H1 (cell line): ENCODE results near the gene THRB. TPM values are rescaled to one million over a fixed set of nuclear protein-coding genes. Genes with fewer than 3 reads are reported as not detected.

Experiments
- CTCF ChIA-PET: fragments of 300-600 bp; sonication (Branson Sonifier 250); formaldehyde crosslinking; loops from one replicate; lab custom pipeline; 2021; ENCODE audit not compliant: partially characterized antibody; lab: Charles Lee
- POLR2A ChIA-PET: fragments of 300-600 bp; sonication (Branson Sonifier 250); formaldehyde crosslinking; loops from one replicate; lab custom pipeline; 2021; ENCODE audit warnings: inconsistent platforms; ENCODE audit not compliant: partially characterized antibody; lab: Charles Lee
- DNase-seq, 2 experiments: peaks; one replicate each; pipeline versions ENCODE4 v3.0.0 to v3.0.0-alpha.2; 2010 to 2022; ENCODE audit warnings: low spot score in 2 of 2, low read depth in 1 of 2, mixed read lengths in 1 of 2
- FAIRE-seq: peaks from 2 replicates; lab custom pipeline; 2011; peaks lifted over from hg19 to GRCh38; lab: Jason Lieb, UNC
- H2AFZ ChIP-seq: 2 replicates; pipeline ENCODE4 v1.8.1; 2012; ENCODE audit warnings: low read length, inconsistent platforms
- H2AK5ac ChIP-seq: 2 replicates; pipeline ENCODE4 v1.6.1; 2013; ENCODE audit warnings: low read depth, low read length
- H2BK120ac ChIP-seq: replicated peaks from 2 replicates; pipeline ENCODE3; 2013; ENCODE audit warnings: low read depth, low read length, inconsistent platforms
- H2BK12ac ChIP-seq: 2 replicates; pipeline ENCODE4 v1.6.1; 2013; ENCODE audit warnings: low read depth, low read length
- H2BK15ac ChIP-seq: 2 replicates; pipeline ENCODE4 v1.6.1; 2013; ENCODE audit warnings: low read length
- H2BK20ac ChIP-seq: 2 replicates; pipeline ENCODE4 v1.6.1; 2013; ENCODE audit warnings: low read length
- H2BK5ac ChIP-seq: 2 replicates; pipeline ENCODE4 v1.6.1; 2013; ENCODE audit warnings: low read depth, low read length
- H3K14ac ChIP-seq: 2 replicates; pipeline ENCODE4 v1.6.1; 2013; ENCODE audit warnings: inconsistent platforms; ENCODE audit not compliant: insufficient read length
- H3K18ac ChIP-seq: 2 replicates; pipeline ENCODE4 v1.6.1; 2013; ENCODE audit warnings: low read length; ENCODE audit errors: extremely low read depth
- H3K23ac ChIP-seq: 2 replicates; pipeline ENCODE4 v1.6.1; 2013; ENCODE audit warnings: inconsistent platforms; ENCODE audit not compliant: insufficient read length
- H3K23me2 ChIP-seq: 2 replicates; pipeline ENCODE4 v1.6.1; 2013; ENCODE audit warnings: low read depth, low read length
- H3K27ac ChIP-seq: 2 replicates; pipeline ENCODE4 v1.6.1; 2011; ENCODE audit warnings: low read depth, low read length, inconsistent platforms
- H3K27me3 ChIP-seq, 4 experiments: replicated peaks in 1 of 4; 1 replicate in 1 of 4; 2 replicates in 3 of 4; pipeline versions ENCODE4 v1.6.1 to v1.8.1; 2011 to 2013; ENCODE audit warnings: low read length in 3 of 4, mild to moderate bottlenecking in 3 of 4, inconsistent platforms in 2 of 4, mixed read lengths in 2 of 4, moderate library complexity in 1 of 4; ENCODE audit not compliant: control insufficient read depth in 3 of 4, insufficient read depth in 3 of 4; ENCODE audit errors: extremely low read depth in 1 of 4
- H3K36me3 ChIP-seq, 4 experiments: 2 replicates each; pipeline versions ENCODE4 v1.6.1 to v1.8.1; 2011 to 2013; ENCODE audit warnings: mild to moderate bottlenecking in 4 of 4, low read length in 3 of 4, moderate library complexity in 2 of 4, control low read depth in 1 of 4, inconsistent platforms in 1 of 4; ENCODE audit not compliant: insufficient read depth in 4 of 4, control insufficient read depth in 2 of 4
- H3K4ac ChIP-seq: replicated peaks from 2 replicates; pipeline ENCODE3; 2013; ENCODE audit warnings: low read length, low read depth, mixed read lengths, inconsistent platforms; ENCODE audit not compliant: insufficient read length
- H3K4me1 ChIP-seq, 4 experiments: replicated peaks in 1 of 4; 1 replicate in 1 of 4; 2 replicates in 3 of 4; pipeline versions ENCODE4 v1.6.1 to v1.8.1; 2011 to 2013; ENCODE audit warnings: low read length in 3 of 4, inconsistent platforms in 2 of 4, mixed read lengths in 1 of 4; ENCODE audit not compliant: insufficient read depth in 4 of 4, control insufficient read depth in 3 of 4
- H3K4me2 ChIP-seq, 2 experiments: 2 replicates each; pipeline versions ENCODE4 v1.6.1 to v1.8.1; 2011 to 2013; ENCODE audit warnings: low read depth in 2 of 2, low read length in 2 of 2, control low read depth in 1 of 2, inconsistent platforms in 1 of 2, mild to moderate bottlenecking in 1 of 2; ENCODE audit not compliant: insufficient read depth in 1 of 2
- H3K4me3 ChIP-seq, 4 experiments: fragments of 200-600, 300-600 bp in 1 of 4; sonication (generic), shearing (Covaris generic), sonication (Bioruptor Twin) in 1 of 4; 2 replicates each; pipeline versions ENCODE4 v1.5.1 to v1.8.1; 2011 to 2016; ENCODE audit warnings: low read length in 4 of 4, low read depth in 3 of 4, control low read depth in 2 of 4, inconsistent platforms in 2 of 4, mild to moderate bottlenecking in 2 of 4, mixed read lengths in 1 of 4, moderate library complexity in 1 of 4; ENCODE audit not compliant: insufficient read depth in 2 of 4; ENCODE audit errors: extremely low read depth in 1 of 4
- H3K56ac ChIP-seq: replicated peaks from 2 replicates; pipeline ENCODE3; 2013; ENCODE audit warnings: low read depth, mild to moderate bottlenecking, mixed read lengths, low read length, inconsistent platforms; ENCODE audit not compliant: insufficient read length
- H3K79me1 ChIP-seq: 2 replicates; pipeline ENCODE4 v1.6.1; 2013; ENCODE audit warnings: low read depth, low read length, control low read depth
- H3K79me2 ChIP-seq, 2 experiments: 2 replicates each; pipeline versions ENCODE4 v1.6.1 to v1.8.1; 2012 to 2013; ENCODE audit warnings: low read length in 2 of 2, mild to moderate bottlenecking in 2 of 2, inconsistent platforms in 1 of 2; ENCODE audit not compliant: insufficient read depth in 2 of 2, control insufficient read depth in 1 of 2
- H3K9ac ChIP-seq, 4 experiments: replicated peaks in 1 of 4; 1 replicate in 1 of 4; 2 replicates in 3 of 4; pipeline versions ENCODE4 v1.6.1 to v1.8.1; 2011 to 2013; ENCODE audit warnings: low read depth in 3 of 4, low read length in 3 of 4, control low read depth in 2 of 4, mild to moderate bottlenecking in 2 of 4, moderate library complexity in 2 of 4, inconsistent platforms in 1 of 4; ENCODE audit errors: extremely low read depth in 1 of 4
- H3K9me3 ChIP-seq, 2 experiments: 2 replicates each; pipeline versions ENCODE4 v1.6.1 to v1.8.1; 2012 to 2013; ENCODE audit warnings: mild to moderate bottlenecking in 2 of 2, moderate library complexity in 2 of 2, control low read depth in 1 of 2, inconsistent platforms in 1 of 2, low read depth in 1 of 2, low read length in 1 of 2, mixed read lengths in 1 of 2; ENCODE audit not compliant: insufficient read depth in 2 of 2
- H4K20me1 ChIP-seq, 2 experiments: replicated peaks in 1 of 2; 2 replicates each; pipeline versions ENCODE3 to v1.8.1; 2011 to 2013; ENCODE audit warnings: inconsistent platforms in 2 of 2, low read length in 2 of 2, mild to moderate bottlenecking in 1 of 2; ENCODE audit not compliant: insufficient read depth in 2 of 2, control insufficient read depth in 1 of 2
- H4K5ac ChIP-seq: 2 replicates; pipeline ENCODE4 v1.6.1; 2013; ENCODE audit warnings: low read length, low read depth, mixed read lengths, inconsistent platforms; ENCODE audit not compliant: insufficient read length
- H4K8ac ChIP-seq: 2 replicates; pipeline ENCODE4 v1.8.0; 2013; ENCODE audit warnings: mild to moderate bottlenecking, moderate library complexity, low read length, inconsistent platforms; ENCODE audit not compliant: insufficient read depth; ENCODE audit errors: extremely low read depth
- H4K91ac ChIP-seq: replicated peaks from 2 replicates; pipeline ENCODE3; 2013; ENCODE audit warnings: low read length, mixed read lengths, inconsistent platforms; ENCODE audit not compliant: insufficient read length
- WGBS, 2 experiments: shearing (Covaris generic) in 1 of 2; methylation state at CpG; one replicate each; pipeline versions ENCODE4 v1.1.6 to v1.1.7; 2013 to 2015; ENCODE audit warnings: low lambda C conversion rate in 2 of 2, mixed read lengths in 2 of 2, inconsistent platforms in 1 of 2, low coverage in 1 of 2, missing lambda C conversion rate in 1 of 2; ENCODE audit not compliant: insufficient replicate concordance in 2 of 2, insufficient coverage in 1 of 2, insufficient read length in 1 of 2; ENCODE audit errors: extremely low coverage in 1 of 2, missing lambda C conversion rate in 1 of 2; 5-methylcytosine and 5-hydroxymethylcytosine counted together
- polyA plus RNA-seq, 7 experiments: library from polyadenylated mRNA; depleted of rRNA in 3 of 7; stranded (reverse) in 5 of 7; unstranded in 2 of 7; fragments of >200 nt in 5 of 7; fragments of 200-250 nt in 2 of 7; gene quantifications; 1 replicate in 5 of 7; 2 replicates in 1 of 7; 4 replicates in 1 of 7; pipeline versions ENCODE4 v1.2.1 to v1.2.3, GENCODE V29; 2011 to 2013; ENCODE audit warnings: missing spikeins in 2 of 7, mixed read lengths in 2 of 7
- total RNA-seq: library from RNA; stranded (reverse); fragmentation: NEBNext Ultra II Directional; extraction: Animal tissue kit (Norgen Biotek cat#: 25700); gene quantifications from 2 replicates; pipeline ENCODE4 v1.2.1, GENCODE V29; 2021

The THRB gene
- total and polyA plus RNA-seq, 2 of the 8 experiments (the other 6 are each of a cell fraction or from before 2014, with no cell fraction given), result 0.98 to 3.9 TPM

DNA sequence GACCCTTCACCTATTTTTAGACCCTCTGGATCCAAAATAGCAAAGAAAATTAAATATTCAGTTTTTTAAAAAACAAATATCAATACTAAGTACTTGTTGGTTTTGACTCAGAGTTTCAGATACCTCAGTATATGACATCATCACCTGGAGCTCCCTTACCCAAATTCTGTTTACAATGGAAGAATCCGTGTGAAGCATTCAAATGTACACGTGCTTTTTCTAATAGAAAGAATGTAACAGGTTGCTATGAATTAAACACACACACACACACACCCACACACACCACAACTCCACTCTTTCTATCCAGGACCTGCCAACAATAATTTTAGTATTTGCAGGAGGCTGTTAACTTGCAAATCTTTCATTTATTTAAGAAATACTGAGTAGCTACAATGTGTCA lies 221.8 kb downstream of the THRB start:
- WGBS, 2 experiments, result 75% methylated on average over 2 of the region's 2 CpGs; no CpG with 5 or more reads in 1 of the 2 experiments
- H3K79me1 ChIP-seq, result no peaks in the 10 kb centered on the region
- H3K4ac ChIP-seq, result no peak overlapping the region
- CTCF ChIA-PET, result interaction anchor here (1.2 to 2.9 kb wide), 2 partner anchors 9 to 13 kb away, joined by 3 to 16 read pairs; no protein-coding TSS in a partner anchor
- H3K36me3 ChIP-seq, result no peaks in the 10 kb centered on the region
- H3K4me3 ChIP-seq, result no peak overlapping the region
- no peak overlapping the region for H2AFZ ChIP-seq
- H3K27ac ChIP-seq, result no peak overlapping the region
- no peak overlapping the region for H3K23ac ChIP-seq
- H4K8ac ChIP-seq, result no peak overlapping the region
- no peak overlapping the region for H2BK5ac ChIP-seq
- DNase-seq (no peak), FAIRE-seq (no peak)
- H3K27me3 ChIP-seq, result no peaks in the 10 kb centered on the region
- no peak overlapping the region for H4K91ac ChIP-seq
- no peak overlapping the region for H3K18ac ChIP-seq
- no peak overlapping the region for H2AK5ac ChIP-seq
- no peaks in the 10 kb centered on the region for H3K9me3 ChIP-seq
- no peak overlapping the region for H2BK120ac ChIP-seq
- H3K4me1 ChIP-seq, result no peaks in the 10 kb centered on the region
- no peak overlapping the region for H2BK15ac ChIP-seq
- H3K23me2 ChIP-seq, result no peaks in the 10 kb centered on the region
- H3K9ac ChIP-seq, result no peak overlapping the region
- no peak overlapping the region for H4K5ac ChIP-seq
- no peaks in the 10 kb centered on the region for H3K79me2 ChIP-seq
- POLR2A ChIA-PET, result no interaction called here
- H2BK20ac ChIP-seq, result no peak overlapping the region
- H3K14ac ChIP-seq, result no peak overlapping the region
- H3K56ac ChIP-seq, result no peak overlapping the region
- no peak overlapping the region for H3K4me2 ChIP-seq
- no peak overlapping the region for H2BK12ac ChIP-seq
- H4K20me1 ChIP-seq, result no peaks in the 10 kb centered on the region
